Hematopoietic multipotent progenitor cell treated with erythropoietin and hydrocortisone succinate and interleukin-3 and kit ligand, for 15 days (in vitro differentiated cells): ENCODE data around the gene OR4M1.
"Not testable (repeated sequence)": the region's sequence is repeated elsewhere in the genome, so short reads cannot be mapped to it uniquely, and the experiment has no call there.

Experiments
- DNase-seq: peaks from one replicate; pipeline ENCODE4 v3.0.0-alpha.2; 2015; ENCODE audit warnings: low spot score

The OR4M1 gene

GRCh38 chr14:19773204-19773603, at the start of gene OR4M1:
OR4M1 (plus strand) TSS chr14:19773504; CDS start chr14:19780323, 6,819 bp downstream.
- DNase-seq: not testable (repeated sequence)

- no peak for DNase-seq
These were observed 43.9 kb upstream of the OR4M1 start for GRCh38 chr14:19729359-19729758.

- DNase-seq: no peak
These were observed 43.5 kb upstream of the OR4M1 start for GRCh38 chr14:19729763-19730162.

GRCh38 chr14:19733893-19734292, 39.4 kb upstream of the OR4M1 start:
- DNase-seq: not testable (repeated sequence)

GRCh38 chr14:19743256-19743655, 30.0 kb upstream of the OR4M1 start, which contains the start of gene OR4Q3:
OR4Q3 (plus strand) TSS chr14:19743571.
- DNase-seq: no peak

- DNase-seq: not testable (repeated sequence)
These were observed 21.0 kb upstream of the OR4M1 start for GRCh38 chr14:19752316-19752715.

- DNase-seq: no peak
These were observed 19.1 kb upstream of the OR4M1 start for GRCh38 chr14:19754172-19754571.

GRCh38 chr14:19771491-19771890, 1.8 kb upstream of the OR4M1 start:
- not testable (repeated sequence) for DNase-seq

- no peak for DNase-seq
These were observed 1.3 kb upstream of the OR4M1 start for GRCh38 chr14:19771895-19772430.

GRCh38 chr14:19772454-19772853, 850 bp upstream of the OR4M1 start:
- not testable (repeated sequence) for DNase-seq

GRCh38 chr14:19775587-19775986, 2.3 kb downstream of the OR4M1 start:
- DNase-seq: no peak

GRCh38 chr14:19785848-19786247, 12.5 kb downstream of the OR4M1 start:
- DNase-seq: not testable (repeated sequence)

- not testable (repeated sequence) for DNase-seq
These were observed 14.0 kb downstream of the OR4M1 start for GRCh38 chr14:19787318-19787717.

GRCh38 chr14:19788150-19788549, 14.8 kb downstream of the OR4M1 start:
- DNase-seq: not testable (repeated sequence)

GRCh38 chr14:19796520-19797108, 23.3 kb downstream of the OR4M1 start:
- DNase-seq: not testable (repeated sequence)

GRCh38 chr14:19799880-19800279, 26.6 kb downstream of the OR4M1 start:
- DNase-seq: no peak

- no peak for DNase-seq
These were observed 27.2 kb downstream of the OR4M1 start for GRCh38 chr14:19800282-19801117.

GRCh38 chr14:19801118-19801464, 27.8 kb downstream of the OR4M1 start:
- no peak for DNase-seq

- not testable (repeated sequence) for DNase-seq
These were observed 30.2 kb downstream of the OR4M1 start, which contains the start of gene OR4N2 for GRCh38 chr14:19803470-19803869. OR4N2 (plus strand) TSS chr14:19803770; CDS start chr14:19827449, 23,679 bp downstream.

GRCh38 chr14:19813171-19813920, 40.0 kb downstream of the OR4M1 start:
- DNase-seq: not testable (repeated sequence)

- DNase-seq: not testable (repeated sequence)
These were observed 46.6 kb downstream of the OR4M1 start for GRCh38 chr14:19819879-19820278.

GRCh38 chr14:19821016-19821415, 47.7 kb downstream of the OR4M1 start:
- not testable (repeated sequence) for DNase-seq
